Hepatocyte (in vitro differentiated cells): ENCODE results near the gene SLC19A1. TPM values are rescaled to one million over a fixed set of nuclear protein-coding genes. Genes with fewer than 3 reads are reported as not detected.

Source experiments
- DNase-seq: peaks from one replicate; pipeline ENCODE4 v3.0.0-alpha.2; 2016; ENCODE audit warnings: low spot score
- H2AFZ ChIP-seq: fragments of 200-600 bp; sonication (generic); 2 replicates; pipeline ENCODE4 v1.6.0; 2016; ENCODE audit warnings: antibody characterized with exemption, mild to moderate bottlenecking
- H3K27ac ChIP-seq: fragments of 200-600 bp; sonication (generic); 2 replicates; pipeline ENCODE4 v1.5.1; 2016; ENCODE audit warnings: mild to moderate bottlenecking
- H3K27me3 ChIP-seq: fragments of 200-600 bp; sonication (generic); 2 replicates; pipeline ENCODE4 v1.6.1; 2016
- H3K36me3 ChIP-seq: fragments of 200-600 bp; sonication (generic); replicated peaks from 2 replicates; pipeline ENCODE4 v1.5.1; 2016; ENCODE audit warnings: low read depth; ENCODE audit not compliant: insufficient read depth
- H3K4me1 ChIP-seq: fragments of 200-600 bp; sonication (generic); 2 replicates; pipeline ENCODE4 v1.5.1; 2016; ENCODE audit warnings: mild to moderate bottlenecking, moderate library complexity; ENCODE audit not compliant: insufficient read depth
- H3K4me2 ChIP-seq: fragments of 200-600 bp; sonication (generic); 2 replicates; pipeline ENCODE4 v1.6.0; 2016
- H3K4me3 ChIP-seq: fragments of 200-600 bp; sonication (generic); 2 replicates; pipeline ENCODE4 v1.5.1; 2016; ENCODE audit warnings: mild to moderate bottlenecking
- H3K79me2 ChIP-seq: fragments of 200-600 bp; sonication (generic); 2 replicates; pipeline ENCODE4 v1.6.0; 2017; ENCODE audit warnings: mild to moderate bottlenecking
- H3K9me2 ChIP-seq: fragments of 200-600 bp; sonication (generic); replicated peaks from 2 replicates; pipeline ENCODE4 v1.6.0; 2017; ENCODE audit warnings: mild to moderate bottlenecking; ENCODE audit not compliant: insufficient read depth
- H3K9me3 ChIP-seq: fragments of 200-600 bp; sonication (generic); 2 replicates; pipeline ENCODE4 v1.5.1; 2016; ENCODE audit warnings: low read depth, mild to moderate bottlenecking
- H4K20me1 ChIP-seq: fragments of 200-600 bp; sonication (generic); 2 replicates; pipeline ENCODE4 v1.6.0; 2016; ENCODE audit warnings: mild to moderate bottlenecking; ENCODE audit not compliant: insufficient read depth, poor library complexity, severe bottlenecking
- CTCF ChIP-seq: fragments of 200-600 bp; sonication (generic); IDR thresholded peaks from 2 replicates; pipeline ENCODE4 v1.5.1; 2016; ENCODE audit warnings: antibody characterized with exemption, mild to moderate bottlenecking; ENCODE audit not compliant: poor library complexity
- EZH2 ChIP-seq: fragments of 200-600 bp; sonication (generic); IDR thresholded peaks from 2 replicates; pipeline ENCODE4 v1.6.1; 2016; ENCODE audit warnings: antibody characterized with exemption, mild to moderate bottlenecking, borderline replicate concordance
- EZH2phosphoT487 ChIP-seq: fragments of 200-600 bp; sonication (generic); IDR thresholded peaks from one replicate; pipeline ENCODE4 v1.6.1; 2018; ENCODE audit warnings: antibody characterized with exemption, mild to moderate bottlenecking, low read depth, moderate library complexity; ENCODE audit not compliant: unreplicated experiment, severe bottlenecking
- WGBS: methylation state at CpG from one replicate; pipeline ENCODE4 v1.1.6; 2016; ENCODE audit warnings: low lambda C conversion rate; ENCODE audit errors: missing lambda C conversion rate; 5-methylcytosine and 5-hydroxymethylcytosine counted together
- polyA plus RNA-seq: library from polyadenylated mRNA; unstranded; fragments of >200 nt; fragmentation: Nextera tagmentation; extraction: Ambion mirVana; gene quantifications from 2 replicates; pipeline ENCODE4 v1.2.1, GENCODE V29; 2016
- total RNA-seq: library from RNA; depleted of rRNA; stranded (reverse); fragments of >200 nt; gene quantifications from 2 replicates; pipeline ENCODE4 v1.2.3, GENCODE V29; 2014

SLC19A1 gene
- total and polyA plus RNA-seq, 2 experiments from 2014 or later: 7.7 to 24.8 TPM

- no peaks in the 10 kb centered on the region for H3K79me2 ChIP-seq
- H3K27ac ChIP-seq: no peak overlapping the region
- 87% methylated on average over 17 of the region's 17 CpGs for WGBS
- DNase-seq: no peak
- H3K27me3 ChIP-seq: no peaks in the 10 kb centered on the region
- no peaks in the 10 kb centered on the region for H4K20me1 ChIP-seq
- no peaks in the 10 kb centered on the region for H3K9me2 ChIP-seq
- H3K4me2 ChIP-seq: no peak overlapping the region
- TF ChIP-seq EZH2phosphoT487: no peak
- no peak for TF ChIP-seq EZH2
- TF ChIP-seq CTCF: no peak
- no peaks in the 10 kb centered on the region for H3K9me3 ChIP-seq
- peaks cover 16% of the 10 kb centered on the region for H3K4me1 ChIP-seq
- H2AFZ ChIP-seq: no peak overlapping the region
- no peaks in the 10 kb centered on the region for H3K36me3 ChIP-seq
- no peak overlapping the region for H3K4me3 ChIP-seq
Measured at GRCh38 chr21:45539046-45539795, 3.0 kb downstream of the SLC19A1 start.

- no peaks in the 10 kb centered on the region for H3K79me2 ChIP-seq
- H3K9me3 ChIP-seq: no peaks in the 10 kb centered on the region
- no peak for TF ChIP-seq EZH2
- no peak for TF ChIP-seq EZH2phosphoT487
- no peak for TF ChIP-seq CTCF
- no peak overlapping the region for H3K4me2 ChIP-seq
- no peak overlapping the region for H2AFZ ChIP-seq
- peaks cover 19% of the 10 kb centered on the region for H3K4me1 ChIP-seq
- 98% methylated on average over 30 of the region's 31 CpGs for WGBS
- H3K4me3 ChIP-seq: no peak overlapping the region
- no peaks in the 10 kb centered on the region for H3K36me3 ChIP-seq
- no peaks in the 10 kb centered on the region for H4K20me1 ChIP-seq
- H3K27ac ChIP-seq: no peak overlapping the region
- no peak for DNase-seq
- no peaks in the 10 kb centered on the region for H3K9me2 ChIP-seq
- H3K27me3 ChIP-seq: no peaks in the 10 kb centered on the region
Measured at GRCh38 chr21:45538381-45539045, 3.7 kb downstream of the SLC19A1 start.

- Histone ChIP-seq H2AFZ (no peak overlapping the region), H3K36me3 (no peaks in the 10 kb centered on the region), H4K20me1 (no peaks in the 10 kb centered on the region), H3K4me2 (no peak overlapping the region), H3K9me3 (no peaks in the 10 kb centered on the region), H3K27me3 (no peaks in the 10 kb centered on the region), H3K9me2 (no peaks in the 10 kb centered on the region), H3K79me2 (no peaks in the 10 kb centered on the region), H3K27ac (no peak overlapping the region), H3K4me3 (no peak overlapping the region), H3K4me1 (peaks cover 14% of the 10 kb centered on the region)
- TF ChIP-seq EZH2 (no peak), EZH2phosphoT487 (no peak), CTCF (no peak)
- DNase-seq: no peak
- 96% methylated on average over 20 of the region's 27 CpGs for WGBS
Measured at GRCh38 chr21:45537746-45538291, 4.4 kb downstream of the SLC19A1 start.
